HepG2 (cell line): ENCODE data around the gene CYP46A1. TPM values are rescaled to one million over a fixed set of nuclear protein-coding genes. Genes with fewer than 3 reads are reported as not detected.

Source experiments
- ATAC-seq: fragments of 200-7000 bp; cut with Tn5 transposase; 3 replicates; pipeline ENCODE4 v1.9.1; 2020; ENCODE audit warnings: mild to moderate bottlenecking, moderate library complexity
- BruUV-seq: library from RNA; stranded (reverse); fragments of 400-500 nt; replicated peaks from 2 replicates; lab custom pipeline; 2021; lab: Mats Ljungman, UMichigan
- CTCF ChIA-PET: fragments of 300-600 bp; formaldehyde crosslinking; extraction: SDS; loops from one replicate; lab custom pipeline; 2021; ENCODE audit warnings: low total read pairs, inconsistent platforms, low intra/inter-chr PET ratio; lab: Yijun Ruan, JAX
- POLR2A ChIA-PET: fragments of 350-600 bp; sonication (Branson Sonifier 250); formaldehyde crosslinking; loops from one replicate; lab custom pipeline; 2020; ENCODE audit warnings: antibody characterized with exemption, inconsistent platforms; lab: Yijun Ruan, JAX
- DNase-seq: peaks from one replicate; pipeline ENCODE4 v3.0.0-alpha.2; 2015; ENCODE audit warnings: low spot score
- FAIRE-seq: peaks from 3 replicates; lab custom pipeline; 2011; peaks lifted over from hg19 to GRCh38; lab: Jason Lieb, UNC
- H2AFZ ChIP-seq: one replicate; pipeline ENCODE4 v1.6.1; 2011; ENCODE audit warnings: low read length, inconsistent platforms
- H3K27ac ChIP-seq: fragments of 300-600 bp; 3 replicates; pipeline ENCODE4 v1.8.0; 2011; ENCODE audit warnings: mixed run types, mild to moderate bottlenecking, mixed read lengths, low read length, inconsistent platforms; ENCODE audit not compliant: insufficient read depth; ENCODE audit errors: extremely low read length
- H3K27me3 ChIP-seq, 2 experiments: fragments of 200-600 bp in 1 of 2; 2 replicates in 1 of 2; 3 replicates in 1 of 2; pipeline versions ENCODE4 v1.6.0 to v1.8.0; 2011; ENCODE audit warnings: low read length in 2 of 2, mild to moderate bottlenecking in 2 of 2, moderate library complexity in 2 of 2, inconsistent platforms in 1 of 2; ENCODE audit not compliant: insufficient read depth in 2 of 2, control insufficient read depth in 1 of 2
- H3K36me3 ChIP-seq, 2 experiments: fragments of 200-600 bp in 1 of 2; replicated peaks in 1 of 2; 2 replicates in 1 of 2; 3 replicates in 1 of 2; pipeline versions ENCODE4 v1.5.1 to v1.8.0; 2011; ENCODE audit warnings: low read length in 2 of 2, inconsistent platforms in 1 of 2; ENCODE audit not compliant: insufficient read depth in 2 of 2, control insufficient read depth in 1 of 2
- H3K4me1 ChIP-seq: 2 replicates; pipeline ENCODE4 v1.5.1; 2012; ENCODE audit warnings: low read length, inconsistent platforms; ENCODE audit not compliant: insufficient read depth
- H3K4me2 ChIP-seq: 2 replicates; pipeline ENCODE4 v1.6.0; 2011; ENCODE audit warnings: low read depth, low read length, inconsistent platforms
- H3K4me3 ChIP-seq, 3 experiments: fragments of 200-600 bp in 1 of 3; sonication (generic), shearing (Covaris generic) in 1 of 3; replicated peaks in 1 of 3; 2 replicates each; pipeline ENCODE4 v1.5.1; 2011 to 2016; ENCODE audit warnings: low read length in 3 of 3, inconsistent platforms in 2 of 3, low read depth in 2 of 3, mild to moderate bottlenecking in 2 of 3, control low read depth in 1 of 3, mixed read lengths in 1 of 3; ENCODE audit not compliant: insufficient read depth in 1 of 3
- H3K79me2 ChIP-seq: one replicate; pipeline ENCODE4 v1.6.1; 2011; ENCODE audit warnings: low read length, inconsistent platforms; ENCODE audit not compliant: insufficient read depth
- H3K9ac ChIP-seq: 2 replicates; pipeline ENCODE4 v1.6.0; 2011; ENCODE audit warnings: mild to moderate bottlenecking, low read depth, low read length, inconsistent platforms; ENCODE audit not compliant: insufficient read depth
- H3K9me3 ChIP-seq: 2 replicates; pipeline ENCODE4 v1.5.1; 2012; ENCODE audit warnings: mild to moderate bottlenecking, low read length
- H4K20me1 ChIP-seq: 2 replicates; pipeline ENCODE4 v1.6.0; 2011; ENCODE audit warnings: inconsistent platforms, mild to moderate bottlenecking, low read length, moderate library complexity; ENCODE audit not compliant: insufficient read depth
- GFI1 ChIP-seq: sonication (generic); formaldehyde crosslinking; IDR thresholded peaks from 2 replicates; pipeline ENCODE4 v1.5.0; 2020; ENCODE audit warnings: missing genetic modification reagents, mild to moderate bottlenecking, borderline replicate concordance
- IKZF1 ChIP-seq: fragments of 450-650 bp; IDR thresholded peaks from 2 replicates; pipeline ENCODE4 v1.7.1; 2016
- MEIS2 ChIP-seq: sonication (generic); formaldehyde crosslinking; IDR thresholded peaks from 2 replicates; pipeline ENCODE4 v1.9.0; 2021; ENCODE audit warnings: mild to moderate bottlenecking, missing genetic modification reagents
- NR2C2 ChIP-seq: sonication (generic); formaldehyde crosslinking; IDR thresholded peaks from 2 replicates; pipeline ENCODE4 v1.4.0; 2020; ENCODE audit warnings: missing genetic modification reagents, mild to moderate bottlenecking, moderate library complexity, borderline replicate concordance
- SMARCC2 ChIP-seq: fragments of 450-650 bp; IDR thresholded peaks from 2 replicates; pipeline ENCODE4 v1.6.1; 2017; ENCODE audit warnings: antibody characterized with exemption, mild to moderate bottlenecking
- ZBTB20 ChIP-seq: sonication (generic); formaldehyde crosslinking; IDR thresholded peaks from 2 replicates; pipeline ENCODE4 v1.8.1; 2023; ENCODE audit warnings: missing genetic modification reagents, low read depth, mild to moderate bottlenecking, borderline replicate concordance
- ZFP82 ChIP-seq: sonication (generic); formaldehyde crosslinking; IDR thresholded peaks from 2 replicates; pipeline ENCODE4 v1.5.1; 2020; ENCODE audit warnings: mild to moderate bottlenecking, missing genetic modification reagents, borderline replicate concordance
- ZNF17 ChIP-seq: sonication (generic); formaldehyde crosslinking; IDR thresholded peaks from 2 replicates; pipeline ENCODE4 v1.5.0; 2020; ENCODE audit warnings: mild to moderate bottlenecking, missing genetic modification reagents
- ZNF280D ChIP-seq: sonication (generic); formaldehyde crosslinking; IDR thresholded peaks from 2 replicates; pipeline ENCODE4 v1.5.1; 2020; ENCODE audit warnings: mild to moderate bottlenecking, missing genetic modification reagents
- ZNF552 ChIP-seq: sonication (generic); formaldehyde crosslinking; IDR thresholded peaks from 2 replicates; pipeline ENCODE4 v1.9.0; 2022; ENCODE audit warnings: missing genetic modification reagents, mild to moderate bottlenecking, borderline replicate concordance
- WGBS: methylation state at CpG from one replicate; pipeline ENCODE4 v1.1.6; 2017; ENCODE audit warnings: low lambda C conversion rate; 5-methylcytosine and 5-hydroxymethylcytosine counted together
- in situ Hi-C: cut with HindIII; loops from 2 replicates; pipeline ENCODE4 v1.10.0; 2017; ENCODE audit warnings: low pct_unique_long_range_greater_than_20kb; ENCODE audit not compliant: extremely low pct_ligation_motif_present
- intact Hi-C: fragments of 100-400 bp; cut with micrococcal nuclease; formaldehyde crosslinking; loops from one replicate; pipeline ENCODE4 v1.10.0; 2022; ENCODE audit not compliant: unreplicated experiment
- polyA plus RNA-seq, 8 experiments: library from polyadenylated mRNA; depleted of rRNA in 3 of 8; stranded (reverse) in 7 of 8; unstranded in 1 of 8; fragments of >200 nt; fragmentation: Illumina TruSeq in 4 of 8; extraction: Trizol in 4 of 8; gene quantifications; 2 replicates each; pipeline versions ENCODE4 v1.2.1 to v1.2.3, GENCODE V29; 2011 to 2016; ENCODE audit warnings: low read depth in 4 of 8, missing spikeins in 1 of 8, mixed read lengths in 1 of 8; ENCODE audit not compliant: insufficient read depth in 1 of 8
- total RNA-seq, 5 experiments: library from RNA; depleted of rRNA; stranded (reverse); fragments of >200 nt; fragmentation: Illumina TruSeq; extraction: Trizol; gene quantifications; 2 replicates each; pipeline ENCODE4 v1.2.3, GENCODE V29; 2016; ENCODE audit warnings: low read depth in 1 of 5
- TF ChIP-seq, protein P1 (sequence below): sonication (generic); formaldehyde crosslinking; IDR thresholded peaks from 2 replicates; pipeline ENCODE4 v1.5.1; 2020; ENCODE audit warnings: missing genetic modification reagents, mild to moderate bottlenecking, borderline replicate concordance

Gene CYP46A1
- total and polyA plus RNA-seq, 2 of the 13 experiments (the other 11 are each of a cell fraction or from before 2014, with no cell fraction given): not detected

DNA sequence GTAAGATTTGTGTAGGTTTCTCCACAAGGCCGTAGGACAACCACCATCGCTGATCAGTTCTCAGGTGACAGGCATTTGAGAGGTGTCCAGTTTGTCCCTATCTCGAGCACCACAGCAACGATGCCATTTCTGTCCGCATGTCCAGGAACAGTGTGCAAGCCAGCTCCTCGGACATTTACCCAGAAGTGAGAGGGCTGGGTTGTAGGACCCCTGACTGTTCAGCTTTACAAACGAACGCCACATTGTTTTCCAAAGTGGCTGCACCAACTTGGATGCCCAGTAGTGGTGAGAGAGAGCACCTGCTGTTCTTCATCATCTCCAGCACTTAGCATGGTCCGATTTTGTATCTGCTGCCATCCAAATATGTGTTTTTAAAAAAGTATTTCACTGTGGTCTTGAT is 38.6 kb downstream of the CYP46A1 start:
- intact Hi-C loops: no loop called here
- Histone ChIP-seq H3K79me2 (no peaks in the 10 kb centered on the region), H3K9me3 (no peaks in the 10 kb centered on the region), H3K9ac (no peak overlapping the region), H3K4me1 (peaks cover 9% of the 10 kb centered on the region; the same call in 1 of the 2 replicates), H3K27ac (no peak overlapping the region), H3K36me3 (no peaks in the 10 kb centered on the region), H4K20me1 (no peaks in the 10 kb centered on the region), H3K4me3 (no peak overlapping the region), H2AFZ (no peak overlapping the region)
- DNase-seq (no peak), ATAC-seq (no peak)
- POLR2A ChIA-PET: no interaction called here
- BruUV-seq: no TSS peak
- TF ChIP-seq IKZF1: no peak
- no peak for TF ChIP-seq ZNF17 (CRISPR knock-in tag)
- no peak for TF ChIP-seq NR2C2 (CRISPR knock-in tag)
- TF ChIP-seq, all 625 proteins: peak for 0
- WGBS: 40% methylated on average over 9 of the region's 9 CpGs
- no peak for FAIRE-seq
- CTCF ChIA-PET: no interaction called here
- Histone ChIP-seq H3K4me2 (no peak overlapping the region), H3K27me3 (peaks cover 7 to 19% of the 10 kb centered on the region in 2 experiments; a peak in 4 of 5 replicates)
- in situ Hi-C loops: no loop called here

- intact Hi-C loops: no loop called here
- BruUV-seq: no TSS peak
- no peak for TF ChIP-seq ZNF17 (CRISPR knock-in tag)
- TF ChIP-seq ZFP82 (CRISPR knock-in tag): no peak
- TF ChIP-seq MEIS2: no peak
- TF ChIP-seq SMARCC2: no peak
- TF ChIP-seq ZBTB20: no peak
- TF ChIP-seq ZNF280D (CRISPR knock-in tag): no peak
- no peak for TF ChIP-seq GFI1 (CRISPR knock-in tag)
- TF ChIP-seq ZNF552: no peak
- TF ChIP-seq, protein P1, sequence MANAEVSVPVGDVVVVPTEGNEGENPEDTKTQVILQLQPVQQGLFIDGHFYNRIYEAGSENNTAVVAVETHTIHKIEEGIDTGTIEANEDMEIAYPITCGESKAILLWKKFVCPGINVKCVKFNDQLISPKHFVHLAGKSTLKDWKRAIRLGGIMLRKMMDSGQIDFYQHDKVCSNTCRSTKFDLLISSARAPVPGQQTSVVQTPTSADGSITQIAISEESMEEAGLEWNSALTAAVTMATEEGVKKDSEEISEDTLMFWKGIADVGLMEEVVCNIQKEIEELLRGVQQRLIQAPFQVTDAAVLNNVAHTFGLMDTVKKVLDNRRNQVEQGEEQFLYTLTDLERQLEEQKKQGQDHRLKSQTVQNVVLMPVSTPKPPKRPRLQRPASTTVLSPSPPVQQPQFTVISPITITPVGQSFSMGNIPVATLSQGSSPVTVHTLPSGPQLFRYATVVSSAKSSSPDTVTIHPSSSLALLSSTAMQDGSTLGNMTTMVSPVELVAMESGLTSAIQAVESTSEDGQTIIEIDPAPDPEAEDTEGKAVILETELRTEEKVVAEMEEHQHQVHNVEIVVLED (CRISPR knock-in tag): no peak
Observed at GRCh38 chr14:99724196-99724891, 40.2 kb downstream of the CYP46A1 start.

More at GRCh38 chr14:99724196-99724891, 40.2 kb downstream of the CYP46A1 start:
- Histone ChIP-seq H3K4me1 (peaks cover 9% of the 10 kb centered on the region; the same call in 1 of the 2 replicates), H3K4me2 (no peak overlapping the region), H3K4me3 (no peak overlapping the region), H3K27me3 (peaks cover 5 to 21% of the 10 kb centered on the region in 2 experiments; a peak in 4 of 5 replicates), H3K36me3 (no peaks in the 10 kb centered on the region), H2AFZ (no peak overlapping the region), H3K9ac (no peak overlapping the region), H3K9me3 (no peaks in the 10 kb centered on the region), H3K27ac (no peak overlapping the region), H4K20me1 (no peaks in the 10 kb centered on the region), H3K79me2 (no peaks in the 10 kb centered on the region)
- DNase-seq: no peak
- ChIA-PET CTCF (no interaction called here), POLR2A (no interaction called here)
- no peak for FAIRE-seq
- in situ Hi-C loops: no loop called here
- ATAC-seq: no peak
- WGBS: 0% methylated on average over 1 of the region's 5 CpGs
